ENCODE data around the gene SOCS7. TPM values are rescaled to one million over a fixed set of nuclear protein-coding genes. Genes with fewer than 3 reads are reported as not detected.

The SOCS7 gene
- total and polyA plus RNA-seq, 10 of the 15 experiments (the other 5 are each of a cell fraction or from before 2014, with no cell fraction given) = 0.68 to 12.8 (median 7.3) TPM

DNA sequence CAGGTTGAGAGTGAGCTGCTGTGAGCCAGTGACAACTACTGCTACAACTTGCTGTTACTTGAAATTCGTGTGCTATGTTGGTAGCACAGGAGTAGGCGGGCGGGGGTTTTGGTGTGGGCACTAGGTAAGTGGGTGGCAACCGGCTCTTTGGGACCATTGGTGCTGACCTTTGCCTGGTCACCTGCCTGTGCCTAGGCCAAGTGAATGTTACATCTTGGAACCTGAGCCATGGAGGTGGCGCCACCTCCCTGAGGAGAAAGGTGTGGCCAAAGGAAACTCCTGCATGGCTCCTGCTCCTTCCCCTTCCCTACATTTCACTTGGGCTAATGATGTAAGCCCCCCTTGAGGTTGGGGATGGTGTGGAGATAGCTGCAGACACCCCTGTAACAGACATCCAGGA, 51.3 kb downstream of the SOCS7 start:
- no peak for FAIRE-seq
- ATAC-seq = no peak

DNA sequence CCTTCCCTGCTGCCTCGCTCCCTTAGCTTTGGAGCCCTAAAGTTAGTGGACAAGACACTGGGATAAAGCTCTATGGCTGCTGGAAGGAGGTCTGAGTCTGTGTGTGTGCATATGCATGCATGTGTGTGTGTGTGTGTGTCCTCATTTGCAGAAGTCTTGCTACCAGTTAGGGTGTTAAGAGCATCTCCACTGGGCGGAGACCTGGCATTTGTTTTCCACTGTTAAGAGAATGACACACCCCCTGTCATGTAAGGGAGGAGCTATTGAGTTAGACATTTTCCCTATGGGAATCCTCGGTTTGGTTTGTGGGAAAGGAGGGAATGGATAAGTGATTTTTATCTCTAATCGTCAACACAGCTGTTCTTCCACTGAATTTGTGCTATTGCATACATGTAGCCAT, 51.8 kb downstream of the SOCS7 start:
- DNase-seq (ENCODE audit: low read depth, low spot score) = no peak
- ChIA-PET CTCF (interaction anchor here (1.5 to 3.5 kb wide), 4 partner anchors 11 to 54 kb away, joined by 3 to 20 read pairs (median 10); no protein-coding TSS in a partner anchor), SMC1A (ENCODE audit: uncharacterized antibody, unreplicated experiment) (interaction anchor here (1.0 kb wide), 1 partner anchor 55 kb away, joined by 4 read pairs; no protein-coding TSS in a partner anchor)
- no peak for TF ChIP-seq FOXM1 (IDR thresholded peaks at IDR 0.05; ENCODE audit: low read depth, low read length)
- TF ChIP-seq WRNIP1 (IDR thresholded peaks at IDR 0.05; ENCODE audit: borderline replicate concordance, low read depth, low read length) = no peak
- TF ChIP-seq PBX3 (IDR thresholded peaks at IDR 0.05; ENCODE audit: insufficient replicate concordance, low read depth, low read length) = no peak
- TF ChIP-seq, protein P1, sequence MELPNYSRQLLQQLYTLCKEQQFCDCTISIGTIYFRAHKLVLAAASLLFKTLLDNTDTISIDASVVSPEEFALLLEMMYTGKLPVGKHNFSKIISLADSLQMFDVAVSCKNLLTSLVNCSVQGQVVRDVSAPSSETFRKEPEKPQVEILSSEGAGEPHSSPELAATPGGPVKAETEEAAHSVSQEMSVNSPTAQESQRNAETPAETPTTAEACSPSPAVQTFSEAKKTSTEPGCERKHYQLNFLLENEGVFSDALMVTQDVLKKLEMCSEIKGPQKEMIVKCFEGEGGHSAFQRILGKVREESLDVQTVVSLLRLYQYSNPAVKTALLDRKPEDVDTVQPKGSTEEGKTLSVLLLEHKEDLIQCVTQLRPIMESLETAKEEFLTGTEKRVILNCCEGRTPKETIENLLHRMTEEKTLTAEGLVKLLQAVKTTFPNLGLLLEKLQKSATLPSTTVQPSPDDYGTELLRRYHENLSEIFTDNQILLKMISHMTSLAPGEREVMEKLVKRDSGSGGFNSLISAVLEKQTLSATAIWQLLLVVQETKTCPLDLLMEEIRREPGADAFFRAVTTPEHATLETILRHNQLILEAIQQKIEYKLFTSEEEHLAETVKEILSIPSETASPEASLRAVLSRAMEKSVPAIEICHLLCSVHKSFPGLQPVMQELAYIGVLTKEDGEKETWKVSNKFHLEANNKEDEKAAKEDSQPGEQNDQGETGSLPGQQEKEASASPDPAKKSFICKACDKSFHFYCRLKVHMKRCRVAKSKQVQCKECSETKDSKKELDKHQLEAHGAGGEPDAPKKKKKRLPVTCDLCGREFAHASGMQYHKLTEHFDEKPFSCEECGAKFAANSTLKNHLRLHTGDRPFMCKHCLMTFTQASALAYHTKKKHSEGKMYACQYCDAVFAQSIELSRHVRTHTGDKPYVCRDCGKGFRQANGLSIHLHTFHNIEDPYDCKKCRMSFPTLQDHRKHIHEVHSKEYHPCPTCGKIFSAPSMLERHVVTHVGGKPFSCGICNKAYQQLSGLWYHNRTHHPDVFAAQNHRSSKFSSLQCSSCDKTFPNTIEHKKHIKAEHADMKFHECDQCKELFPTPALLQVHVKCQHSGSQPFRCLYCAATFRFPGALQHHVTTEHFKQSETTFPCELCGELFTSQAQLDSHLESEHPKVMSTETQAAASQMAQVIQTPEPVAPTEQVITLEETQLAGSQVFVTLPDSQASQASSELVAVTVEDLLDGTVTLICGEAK (IDR thresholded peaks at IDR 0.05; ENCODE audit: borderline replicate concordance) = no peak

More for the DNA sequence above, 51.3 kb downstream of the SOCS7 start:
- H3K4me1 ChIP-seq (ENCODE audit: control insufficient read depth, insufficient read depth, low read length) = no peaks in the 10 kb centered on the region
- TF ChIP-seq HCFC1 (IDR thresholded peaks at IDR 0.05; ENCODE audit: low read length) (no peak), MEF2B (IDR thresholded peaks at IDR 0.05; ENCODE audit: partially characterized antibody, poor library complexity, severe bottlenecking) (no peak), TCF7 (IDR thresholded peaks at IDR 0.05; ENCODE audit: borderline replicate concordance) (no peak), MTA3 (IDR thresholded peaks at IDR 0.05; ENCODE audit: borderline replicate concordance, low read length) (no peak)
- TF ChIP-seq, protein P2, sequence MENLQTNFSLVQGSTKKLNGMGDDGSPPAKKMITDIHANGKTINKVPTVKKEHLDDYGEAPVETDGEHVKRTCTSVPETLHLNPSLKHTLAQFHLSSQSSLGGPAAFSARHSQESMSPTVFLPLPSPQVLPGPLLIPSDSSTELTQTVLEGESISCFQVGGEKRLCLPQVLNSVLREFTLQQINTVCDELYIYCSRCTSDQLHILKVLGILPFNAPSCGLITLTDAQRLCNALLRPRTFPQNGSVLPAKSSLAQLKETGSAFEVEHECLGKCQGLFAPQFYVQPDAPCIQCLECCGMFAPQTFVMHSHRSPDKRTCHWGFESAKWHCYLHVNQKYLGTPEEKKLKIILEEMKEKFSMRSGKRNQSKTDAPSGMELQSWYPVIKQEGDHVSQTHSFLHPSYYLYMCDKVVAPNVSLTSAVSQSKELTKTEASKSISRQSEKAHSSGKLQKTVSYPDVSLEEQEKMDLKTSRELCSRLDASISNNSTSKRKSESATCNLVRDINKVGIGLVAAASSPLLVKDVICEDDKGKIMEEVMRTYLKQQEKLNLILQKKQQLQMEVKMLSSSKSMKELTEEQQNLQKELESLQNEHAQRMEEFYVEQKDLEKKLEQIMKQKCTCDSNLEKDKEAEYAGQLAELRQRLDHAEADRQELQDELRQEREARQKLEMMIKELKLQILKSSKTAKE (IDR thresholded peaks at IDR 0.05; ENCODE audit: low read depth, poor library complexity, severe bottlenecking) = no peak
- intact Hi-C loops (cut with micrococcal nuclease; ENCODE audit: unreplicated experiment) = no loop called here
- in situ Hi-C loops (cut with MboI) = no loop called here
- H3K36me3 ChIP-seq (ENCODE audit: control insufficient read depth in 2 of 2, insufficient read depth in 2 of 2, low read length in 1 of 2) = peaks cover 3 to 6% of the 10 kb centered on the region in 2 experiments; a peak in 3 of 4 replicates
- H3K79me2 ChIP-seq (ENCODE audit: control insufficient read depth, insufficient read depth, low read length) = no peaks in the 10 kb centered on the region
- RAD21 ChIA-PET (ENCODE audit: unreplicated experiment) = interaction anchor here (0.8 to 1.2 kb wide), 2 partner anchors 54 kb away, joined by 4 to 6 read pairs; no protein-coding TSS in a partner anchor
- no peaks in the 10 kb centered on the region for H3K9me3 ChIP-seq (replicated peaks; ENCODE audit: control insufficient read depth, insufficient read depth, low read length)
- H2AFZ ChIP-seq (ENCODE audit: control insufficient read depth, low read depth, low read length) = no peak overlapping the region
- POLR2A ChIA-PET = no interaction called here
- no TSS peak for BruUV-seq (replicated peaks)
- no peak overlapping the region for H3K4me2 ChIP-seq (ENCODE audit: control insufficient read depth, insufficient read depth)
- H3K27me3 ChIP-seq (replicated peaks in 1 of 2; ENCODE audit: control insufficient read depth in 2 of 2, insufficient read depth in 2 of 2, low read length in 1 of 2) = no peaks in the 10 kb centered on the region
- H4K20me1 ChIP-seq (ENCODE audit: control insufficient read depth, insufficient read depth) = no peaks in the 10 kb centered on the region
- SMC1A ChIA-PET (ENCODE audit: uncharacterized antibody, unreplicated experiment) = no interaction called here
- no peak overlapping the region for H3K4me3 ChIP-seq
- CTCF ChIA-PET = interaction anchor here (1.5 to 3.5 kb wide), 4 partner anchors 12 to 54 kb away, joined by 3 to 20 read pairs (median 10); no protein-coding TSS in a partner anchor
- H3K27ac ChIP-seq (ENCODE audit: control insufficient read depth, insufficient read depth) = no peak overlapping the region
- DNase-seq (ENCODE audit: low read depth, low spot score) = no peak
- 97% methylated on average over 5 of the region's 5 CpGs for WGBS (ENCODE audit: insufficient coverage, insufficient replicate concordance, low lambda C conversion rate, missing lambda C conversion rate)
- H3K9ac ChIP-seq (ENCODE audit: control insufficient read depth, insufficient read depth, low read length) = no peak overlapping the region

More for the DNA sequence above, 51.8 kb downstream of the SOCS7 start:
- Histone ChIP-seq H2AFZ (ENCODE audit: control insufficient read depth, low read depth, low read length) (no peak overlapping the region), H3K27me3 (replicated peaks in 1 of 2; ENCODE audit: control insufficient read depth in 2 of 2, insufficient read depth in 2 of 2, low read length in 1 of 2) (no peaks in the 10 kb centered on the region), H3K4me2 (ENCODE audit: control insufficient read depth, insufficient read depth) (no peak overlapping the region), H3K4me3 (no peak overlapping the region), H4K20me1 (ENCODE audit: control insufficient read depth, insufficient read depth) (no peaks in the 10 kb centered on the region), H3K4me1 (ENCODE audit: control insufficient read depth, insufficient read depth, low read length) (no peaks in the 10 kb centered on the region), H3K79me2 (ENCODE audit: control insufficient read depth, insufficient read depth, low read length) (no peaks in the 10 kb centered on the region), H3K36me3 (ENCODE audit: control insufficient read depth in 2 of 2, insufficient read depth in 2 of 2, low read length in 1 of 2) (peaks cover 3 to 6% of the 10 kb centered on the region in 2 experiments; a peak in 3 of 4 replicates), H3K9ac (ENCODE audit: control insufficient read depth, insufficient read depth, low read length) (no peak overlapping the region), H3K9me3 (replicated peaks; ENCODE audit: control insufficient read depth, insufficient read depth, low read length) (no peaks in the 10 kb centered on the region), H3K27ac (ENCODE audit: control insufficient read depth, insufficient read depth) (no peak overlapping the region)
- ChIA-PET POLR2A (interaction anchor here (1.2 kb wide), 1 partner anchor 50 kb away, joined by 3 read pairs; no protein-coding TSS in a partner anchor), RAD21 (ENCODE audit: unreplicated experiment) (interaction anchor here (0.8 kb wide), 1 partner anchor 55 kb away, joined by 4 read pairs; no protein-coding TSS in a partner anchor)
- WGBS (ENCODE audit: insufficient coverage, insufficient replicate concordance, low lambda C conversion rate, missing lambda C conversion rate) = 79% methylated on average over 4 of the region's 4 CpGs
- intact Hi-C loops (cut with micrococcal nuclease; ENCODE audit: unreplicated experiment) = no loop called here
- in situ Hi-C loops (cut with MboI) = no loop called here
- ATAC-seq (no peak), FAIRE-seq (no peak)
- no TSS peak for BruUV-seq (replicated peaks)

Measured in GM12878 (cell line).